Subcutaneous abdominal adipose tissue (tissue), 5 donors: Measurements from ENCODE around the gene DACT3.

Experiments
- H3K27ac ChIP-seq: one replicate; pipeline ENCODE4 v1.7.0; 2013; ENCODE audit warnings: low read depth, mild to moderate bottlenecking, inconsistent platforms, low read length, moderate library complexity
- H3K27me3 ChIP-seq, 5 donors: one replicate each; pipeline ENCODE4 v1.7.0; 2013; ENCODE audit warnings: low read length in 5 of 5, inconsistent platforms in 1 of 5; ENCODE audit not compliant: control insufficient read depth in 5 of 5, insufficient read depth in 4 of 5
- H3K36me3 ChIP-seq, 5 donors: one replicate each; pipeline ENCODE4 v1.7.0; 2013; ENCODE audit warnings: low read length in 5 of 5; ENCODE audit not compliant: control insufficient read depth in 5 of 5, insufficient read depth in 5 of 5
- H3K4me1 ChIP-seq, 5 donors: one replicate each; pipeline ENCODE4 v1.7.0; 2013; ENCODE audit warnings: low read length in 5 of 5, mild to moderate bottlenecking in 3 of 5, moderate library complexity in 1 of 5; ENCODE audit not compliant: control insufficient read depth in 5 of 5, insufficient read depth in 5 of 5
- H3K4me3 ChIP-seq, 5 donors: one replicate each; pipeline ENCODE4 v1.7.0; 2013; ENCODE audit warnings: low read length in 5 of 5, low read depth in 1 of 5
- H3K9ac ChIP-seq, 5 donors: one replicate each; pipeline ENCODE4 v1.7.0; 2013; ENCODE audit warnings: low read length in 5 of 5, mild to moderate bottlenecking in 4 of 5, moderate library complexity in 3 of 5
- H3K9me3 ChIP-seq, 5 donors: one replicate each; pipeline ENCODE4 v1.7.0; 2013; ENCODE audit warnings: low read length in 5 of 5; ENCODE audit not compliant: control insufficient read depth in 5 of 5
- donor health status: healthy.
- donor health status: healthy.
- donor health status: healthy.
- donor health status: healthy.
- donor health status: healthy.

Gene DACT3

GRCh38 chr19:46607448-46607841, 53.5 kb downstream of the DACT3 start:
- peaks cover 3 to 48% (median 28%) of the 10 kb centered on the region in 5 donors for H3K4me1 ChIP-seq
- no peaks in the 10 kb centered on the region for H3K9me3 ChIP-seq
- H3K9ac ChIP-seq = no peak overlapping the region
- H3K27ac ChIP-seq = no peak overlapping the region
- no peak overlapping the region for H3K4me3 ChIP-seq
- H3K36me3 ChIP-seq = peaks cover 0 to 53% (median 49%) of the 10 kb centered on the region in 5 donors
- no peaks in the 10 kb centered on the region for H3K27me3 ChIP-seq

GRCh38 chr19:46606681-46607447, 54.1 kb downstream of the DACT3 start:
- H3K4me1 ChIP-seq = peaks cover 4 to 50% (median 32%) of the 10 kb centered on the region in 5 donors
- H3K4me3 ChIP-seq = no peak overlapping the region
- no peaks in the 10 kb centered on the region for H3K27me3 ChIP-seq
- H3K9ac ChIP-seq = no peak overlapping the region
- H3K9me3 ChIP-seq = no peaks in the 10 kb centered on the region
- peaks cover 0 to 53% (median 49%) of the 10 kb centered on the region in 5 donors for H3K36me3 ChIP-seq
- no peak overlapping the region for H3K27ac ChIP-seq

- Histone ChIP-seq H3K27me3 (no peaks in the 10 kb centered on the region), H3K4me1 (peaks cover 4 to 48% (median 36%) of the 10 kb centered on the region in 5 donors), H3K27ac (no peak overlapping the region), H3K4me3 (no peak overlapping the region), H3K9ac (no peak overlapping the region), H3K9me3 (no peaks in the 10 kb centered on the region), H3K36me3 (peaks cover 0 to 53% (median 49%) of the 10 kb centered on the region in 5 donors)
Observed at GRCh38 chr19:46606019-46606418, 55.0 kb downstream of the DACT3 start.

GRCh38 chr19:46605356-46605821, 55.6 kb downstream of the DACT3 start:
- Histone ChIP-seq H3K27me3 (no peaks in the 10 kb centered on the region), H3K4me3 (no peak overlapping the region), H3K9me3 (no peaks in the 10 kb centered on the region), H3K9ac (no peak overlapping the region), H3K27ac (no peak overlapping the region), H3K4me1 (peaks cover 4 to 46% (median 37%) of the 10 kb centered on the region in 5 donors), H3K36me3 (peaks cover 0 to 50% (median 46%) of the 10 kb centered on the region in 5 donors)

- peaks cover 0 to 47% (median 44%) of the 10 kb centered on the region in 5 donors for H3K36me3 ChIP-seq
- peaks cover 4 to 51% (median 42%) of the 10 kb centered on the region in 5 donors for H3K4me1 ChIP-seq
- H3K9me3 ChIP-seq = no peaks in the 10 kb centered on the region
- H3K4me3 ChIP-seq = no peak overlapping the region
- H3K27ac ChIP-seq = no peak overlapping the region
- H3K27me3 ChIP-seq = no peaks in the 10 kb centered on the region
- H3K9ac ChIP-seq = no peak overlapping the region
Observed at GRCh38 chr19:46604781-46605355, 56.1 kb downstream of the DACT3 start.

GRCh38 chr19:46603752-46604231, 57.2 kb downstream of the DACT3 start:
- peaks cover 4 to 53% (median 43%) of the 10 kb centered on the region in 5 donors for H3K4me1 ChIP-seq
- H3K27ac ChIP-seq = peak overlapping the region; percentile 37
- H3K4me3 ChIP-seq = peak overlapping the region in 2 of 5 donors; percentile 13 to 94
- H3K27me3 ChIP-seq = no peaks in the 10 kb centered on the region
- H3K36me3 ChIP-seq = peaks cover 0 to 36% (median 33%) of the 10 kb centered on the region in 5 donors
- no peak overlapping the region for H3K9ac ChIP-seq
- peaks cover 0 to 5% (median 4%) of the 10 kb centered on the region in 5 donors for H3K9me3 ChIP-seq

GRCh38 chr19:46603195-46603637, 57.8 kb downstream of the DACT3 start:
- H3K27me3 ChIP-seq = no peaks in the 10 kb centered on the region
- H3K9ac ChIP-seq = peak overlapping the region in 4 of 5 donors; percentile 41 to 98 (median 96)
- peak overlapping the region in 4 of 5 donors; percentile 27 to 95 (median 94) for H3K4me3 ChIP-seq
- peak overlapping the region; percentile 37 for H3K27ac ChIP-seq
- peaks cover 0 to 8% (median 5%) of the 10 kb centered on the region in 5 donors for H3K9me3 ChIP-seq
- peaks cover 4 to 53% (median 43%) of the 10 kb centered on the region in 5 donors for H3K4me1 ChIP-seq
- H3K36me3 ChIP-seq = peaks cover 0 to 30% (median 28%) of the 10 kb centered on the region in 5 donors

GRCh38 chr19:46602392-46603194, 58.4 kb downstream of the DACT3 start:
- Histone ChIP-seq H3K36me3 (peaks cover 0 to 24% (median 21%) of the 10 kb centered on the region in 5 donors), H3K27ac (peak overlapping the region; percentile 37), H3K4me1 (peaks cover 4 to 53% (median 43%) of the 10 kb centered on the region in 5 donors), H3K4me3 (peak overlapping the region; percentile 80 to 97 (median 94)), H3K9me3 (peaks cover 0 to 8% (median 5%) of the 10 kb centered on the region in 5 donors), H3K27me3 (no peaks in the 10 kb centered on the region), H3K9ac (peak overlapping the region; percentile 19 to 98 (median 96))

- Histone ChIP-seq H3K9ac (peak within 1 kb of the TSS; percentile 96 to 100 (median 97)), H3K9me3 (peaks cover 0 to 8% (median 5%) of the 10 kb centered on the region in 5 donors), H3K4me3 (peak within 1 kb of the TSS; percentile 94 to 99 (median 95)), H3K27ac (peak within 1 kb of the TSS; percentile 97), H3K27me3 (no peaks in the 10 kb centered on the region), H3K36me3 (peaks cover 0 to 14% (median 11%) of the 10 kb centered on the region in 5 donors), H3K4me1 (peaks cover 4 to 53% (median 43%) of the 10 kb centered on the region in 5 donors)
Observed at GRCh38 chr19:46601318-46602224, 59.4 kb downstream of the DACT3 start, which contains the start of gene CALM3. TSS of gene CALM3 (plus strand) at chr19:46601330. CDS start at chr19:46601435, 105 bp downstream.
